SK-N-MC (cell line): Measurements from ENCODE around the gene NDC1.
"Not testable (repeated sequence)": the region's sequence is repeated elsewhere in the genome, so short reads cannot be mapped to it uniquely, and the experiment has no call there.

Source experiments
- EZH2 ChIP-seq: fragments of 200-600 bp; sonication (generic); IDR thresholded peaks from one replicate; pipeline ENCODE4 v1.6.1; 2017; ENCODE audit warnings: antibody characterized with exemption
- FOXP2 ChIP-seq: optimal IDR thresholded peaks from 2 replicates; pipeline ENCODE3; 2011; ENCODE audit warnings: mild to moderate bottlenecking, moderate library complexity; ENCODE audit not compliant: insufficient read depth; ENCODE audit errors: extremely low read length, control extremely low read depth
- POLR2AphosphoS5 ChIP-seq: IDR thresholded peaks from 2 replicates; pipeline ENCODE4 v1.6.1; 2012; ENCODE audit warnings: mild to moderate bottlenecking, low read depth, low read length, borderline replicate concordance

DNA sequence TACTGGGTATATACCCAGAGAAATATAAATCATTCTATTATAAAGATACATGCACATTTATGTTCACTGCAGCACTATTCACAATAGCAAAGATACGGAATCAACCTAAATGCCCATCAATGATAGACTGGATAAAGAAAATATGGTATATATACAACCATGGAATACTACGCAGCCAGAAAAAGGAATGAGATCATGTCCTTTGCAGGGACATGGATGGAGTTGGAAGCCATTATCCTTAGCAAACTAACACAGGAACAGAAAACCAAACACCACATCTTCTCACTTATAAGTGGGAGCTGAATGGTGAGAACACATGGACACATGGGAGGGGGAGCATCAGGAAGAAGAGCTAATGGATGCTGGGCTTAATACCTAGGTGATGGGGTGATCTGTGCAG lies 43.8 kb upstream of the NDC1 start:
- TF ChIP-seq POLR2AphosphoS5, EZH2, FOXP2: not testable (repeated sequence)
